CD14-positive monocyte (primary cell): ENCODE measurements around the gene DCUN1D3. TPM values are rescaled to one million over a fixed set of nuclear protein-coding genes. Genes with fewer than 3 reads are reported as not detected.
A peak's percentile ranks its signal among the peaks of the same experiment; 100 is the strongest.
"Not testable (repeated sequence)": the region's sequence is repeated elsewhere in the genome, so short reads cannot be mapped to it uniquely, and the experiment has no call there.

Source experiments
- DNase-seq, 3 donors: peaks; one replicate each; pipeline ENCODE4 v3.0.0-alpha.2; 2011 to 2022
- H2AFZ ChIP-seq: 2 replicates; pipeline ENCODE4 v1.6.0; 2012; ENCODE audit warnings: mild to moderate bottlenecking, low read depth, low read length, inconsistent platforms; ENCODE audit not compliant: insufficient read depth, poor library complexity, severe bottlenecking
- H3K27ac ChIP-seq, 2 donors: 1 replicate in 1 of 2; 2 replicates in 1 of 2; pipeline ENCODE4 v1.5.1; 2012 to 2013; ENCODE audit warnings: low read length in 2 of 2, control low read depth in 1 of 2, inconsistent platforms in 1 of 2, low read depth in 1 of 2, mild to moderate bottlenecking in 1 of 2
- H3K27me3 ChIP-seq, 2 donors: one replicate each; pipeline versions ENCODE4 v1.6.0 to v1.6.1; 2011 to 2013; ENCODE audit warnings: low read length in 2 of 2; ENCODE audit not compliant: control insufficient read depth in 2 of 2, insufficient read depth in 2 of 2
- H3K36me3 ChIP-seq, 2 donors: replicated peaks in 1 of 2; 1 replicate in 1 of 2; 2 replicates in 1 of 2; pipeline versions ENCODE4 v1.5.1 to v1.6.1; 2012 to 2013; ENCODE audit warnings: low read length in 2 of 2, control low read depth in 1 of 2, inconsistent platforms in 1 of 2, mild to moderate bottlenecking in 1 of 2; ENCODE audit not compliant: insufficient read depth in 2 of 2, control insufficient read depth in 1 of 2
- H3K4me1 ChIP-seq, 2 donors: 1 replicate in 1 of 2; 2 replicates in 1 of 2; pipeline versions ENCODE4 v1.5.1 to v1.6.1; 2012 to 2013; ENCODE audit warnings: low read length in 2 of 2, control low read depth in 1 of 2, inconsistent platforms in 1 of 2, mild to moderate bottlenecking in 1 of 2, moderate library complexity in 1 of 2; ENCODE audit not compliant: insufficient read depth in 2 of 2, control insufficient read depth in 1 of 2
- H3K4me2 ChIP-seq: replicated peaks from 2 replicates; pipeline ENCODE3; 2012; ENCODE audit warnings: low read length, moderate library complexity, mild to moderate bottlenecking; ENCODE audit not compliant: poor library complexity, severe bottlenecking; ENCODE audit errors: extremely low read depth
- H3K4me3 ChIP-seq, 3 experiments: fragments of 200-600 bp in 1 of 3; sonication (generic) in 1 of 3; replicated peaks in 1 of 3; 1 replicate in 2 of 3; 2 replicates in 1 of 3; pipeline ENCODE4 v1.5.1; 2011 to 2013; ENCODE audit warnings: low read length in 3 of 3, mild to moderate bottlenecking in 3 of 3, control low read depth in 2 of 3, low read depth in 2 of 3, inconsistent platforms in 1 of 3, moderate library complexity in 1 of 3
- H3K79me2 ChIP-seq: 2 replicates; pipeline ENCODE4 v1.6.0; 2012; ENCODE audit warnings: mild to moderate bottlenecking, control low read depth, inconsistent platforms, low read length, moderate library complexity; ENCODE audit not compliant: insufficient read depth
- H3K9ac ChIP-seq: 2 replicates; pipeline ENCODE4 v1.6.0; 2017; ENCODE audit warnings: low read length, mild to moderate bottlenecking; ENCODE audit not compliant: insufficient read depth, poor library complexity, severe bottlenecking
- H3K9me3 ChIP-seq, 2 donors: replicated peaks in 1 of 2; 1 replicate in 1 of 2; 2 replicates in 1 of 2; pipeline versions ENCODE4 v1.5.1 to v1.6.1; 2012 to 2013; ENCODE audit warnings: low read length in 2 of 2, control low read depth in 1 of 2; ENCODE audit not compliant: control insufficient read depth in 1 of 2, insufficient read depth in 1 of 2
- H4K20me1 ChIP-seq: 2 replicates; pipeline ENCODE4 v1.6.0; 2012; ENCODE audit warnings: mild to moderate bottlenecking, low read length, control low read depth, moderate library complexity; ENCODE audit not compliant: insufficient read depth
- H3K27ac Mint-ChIP-seq, 7 donors: one replicate each; pipeline ENCODE4 v1.8.0; 2020; ENCODE audit warnings: mild to moderate bottlenecking in 7 of 7, mixed read lengths in 7 of 7, moderate library complexity in 6 of 7, inconsistent platforms in 2 of 7
- H3K27me3 Mint-ChIP-seq, 3 donors: one replicate each; pipeline ENCODE4 v1.8.0; 2021 to 2022; ENCODE audit warnings: low read depth in 3 of 3, mild to moderate bottlenecking in 3 of 3, mixed read lengths in 3 of 3, moderate library complexity in 3 of 3, inconsistent platforms in 1 of 3
- H3K36me3 Mint-ChIP-seq, 2 donors: one replicate each; pipeline ENCODE4 v1.8.0; 2020; ENCODE audit warnings: mixed read lengths in 2 of 2, inconsistent platforms in 1 of 2, mild to moderate bottlenecking in 1 of 2
- H3K4me1 Mint-ChIP-seq: one replicate; pipeline ENCODE4 v1.8.0; 2020; ENCODE audit warnings: mild to moderate bottlenecking, mixed read lengths
- H3K4me3 Mint-ChIP-seq, 2 donors: one replicate each; pipeline ENCODE4 v1.8.0; 2020; ENCODE audit warnings: mild to moderate bottlenecking in 2 of 2, mixed read lengths in 2 of 2, moderate library complexity in 1 of 2
- H3K9me3 Mint-ChIP-seq, 7 donors: one replicate each; pipeline ENCODE4 v1.8.0; 2020 to 2022; ENCODE audit warnings: mixed read lengths in 7 of 7, mild to moderate bottlenecking in 6 of 7, moderate library complexity in 6 of 7, inconsistent platforms in 2 of 7
- CTCF ChIP-seq: fragments of 200-600 bp; IDR thresholded peaks from one replicate; pipeline ENCODE4 v1.8.0; 2022; ENCODE audit warnings: antibody characterized with exemption, mild to moderate bottlenecking
- WGBS: methylation state at CpG from one replicate; pipeline ENCODE4 v1.1.5; 2013; ENCODE audit warnings: missing lambda C conversion rate; ENCODE audit not compliant: insufficient coverage; 5-methylcytosine and 5-hydroxymethylcytosine counted together
- intact Hi-C, 2 donors: fragments of 100-400 bp; cut with micrococcal nuclease; formaldehyde crosslinking; loops; one replicate each; pipeline versions ENCODE4 v1.15.0 to v1.15.1; 2023
- polyA plus RNA-seq, 3 donors: library from polyadenylated mRNA; depleted of rRNA in 1 of 3; unstranded in 2 of 3; stranded (reverse) in 1 of 3; fragments of 300-500 nt in 2 of 3; fragments of >200 nt in 1 of 3; fragmentation: Illumina TruSeq in 2 of 3; gene quantifications; 1 replicate in 2 of 3; 2 replicates in 1 of 3; pipeline ENCODE4 v1.2.3, GENCODE V29; 2012 to 2021

The DCUN1D3 gene
- polyA plus RNA-seq, 3 donors = 1.0 to 3.4 (median 1.3) TPM

GRCh38 chr16:20862162-20862960 lies 37.8 kb downstream of the DCUN1D3 start:
- H3K27ac Mint-ChIP-seq = no peak overlapping the region
- Histone ChIP-seq H3K27me3 (no peaks in the 10 kb centered on the region), H3K27ac (no peak overlapping the region), H2AFZ (no peak overlapping the region), H3K9me3 (no peaks in the 10 kb centered on the region), H3K4me3 (no peak overlapping the region), H3K36me3 (peaks cover 36 to 42% of the 10 kb centered on the region in 2 donors), H3K9ac (no peak overlapping the region), H4K20me1 (peaks cover 22% of the 10 kb centered on the region), H3K4me2 (no peak overlapping the region), H3K4me1 (no peaks in the 10 kb centered on the region), H3K79me2 (peaks cover 3% of the 10 kb centered on the region)
- intact Hi-C loops = loop anchor here in 1 of 2 donors (10.0 kb wide), 1 partner anchor 72 kb away; no protein-coding TSS in a partner anchor
- H3K4me1 Mint-ChIP-seq = peaks cover 5% of the 10 kb centered on the region
- 97% methylated on average over 14 of the region's 21 CpGs for WGBS
- no peaks in the 10 kb centered on the region for H3K9me3 Mint-ChIP-seq
- no peak overlapping the region for H3K4me3 Mint-ChIP-seq
- H3K36me3 Mint-ChIP-seq = peaks cover 34 to 35% of the 10 kb centered on the region in 2 donors
- no peak for TF ChIP-seq CTCF
- no peak for DNase-seq
- peaks cover 0 to 2% (median 0%) of the 10 kb centered on the region in 3 donors for H3K27me3 Mint-ChIP-seq

GRCh38 chr16:20860995-20861394 lies 39.2 kb downstream of the DCUN1D3 start:
- no CpG with 5 or more reads among the region's 4 CpGs for WGBS
- not testable (repeated sequence) for H3K4me3 Mint-ChIP-seq, H2AFZ ChIP-seq, H3K4me1 Mint-ChIP-seq, H3K4me1 ChIP-seq, H3K27ac ChIP-seq, H4K20me1 ChIP-seq, DNase-seq, H3K4me3 ChIP-seq, H3K27me3 Mint-ChIP-seq, H3K9me3 ChIP-seq, H3K9ac ChIP-seq, H3K9me3 Mint-ChIP-seq, H3K27me3 ChIP-seq, H3K4me2 ChIP-seq, H3K79me2 ChIP-seq
- Mint-ChIP-seq H3K36me3 (peaks cover 36 to 46% of the 10 kb centered on the region in 2 donors), H3K27ac (peak overlapping the region in 1 of 7 donors; percentile 71)
- H3K36me3 ChIP-seq = peaks cover 37 to 55% of the 10 kb centered on the region in 2 donors
- intact Hi-C loops = loop anchor here in 1 of 2 donors (10.0 kb wide), 1 partner anchor 74 kb away; no protein-coding TSS in a partner anchor
